Measurements from ENCODE around the gene TMSB10.

Gene TMSB10

GRCh38 chr2:84946204-84947009 is 41.0 kb downstream of the TMSB10 start:
- TF ChIP-seq ZFP3 (CRISPR knock-in tag; IDR thresholded peaks at IDR 0.05), result peak; percentile 92
- no peak for TF ChIP-seq OSR1 (CRISPR knock-in tag; IDR thresholded peaks at IDR 0.05)
- ATAC-seq, result peak; percentile 87

GRCh38 chr2:84947010-84947593 is 41.6 kb downstream of the TMSB10 start:
- TF ChIP-seq OSR1 (CRISPR knock-in tag; IDR thresholded peaks at IDR 0.05) (no peak), ZC3H10 (CRISPR knock-in tag; IDR thresholded peaks at IDR 0.05) (no peak), PPARA (CRISPR knock-in tag; IDR thresholded peaks at IDR 0.05; ENCODE audit: borderline replicate concordance) (no peak), GLIS3 (CRISPR knock-in tag; IDR thresholded peaks at IDR 0.05) (no peak), TOX (CRISPR knock-in tag; IDR thresholded peaks at IDR 0.05; ENCODE audit: borderline replicate concordance) (no peak), CSRNP3 (CRISPR knock-in tag; IDR thresholded peaks at IDR 0.05) (no peak), SNAI2 (CRISPR knock-in tag; IDR thresholded peaks at IDR 0.05) (no peak), CREB5 (CRISPR knock-in tag; IDR thresholded peaks at IDR 0.05; ENCODE audit: low read depth) (no peak), PATZ1 (CRISPR knock-in tag; IDR thresholded peaks at IDR 0.05; ENCODE audit: borderline replicate concordance) (no peak), BACH2 (CRISPR knock-in tag; IDR thresholded peaks at IDR 0.05; ENCODE audit: borderline replicate concordance) (no peak), ZNF70 (CRISPR knock-in tag; IDR thresholded peaks at IDR 0.05) (no peak), ARNTL (CRISPR knock-in tag; IDR thresholded peaks at IDR 0.05; ENCODE audit: borderline replicate concordance, low read depth) (no peak), ESRRG (CRISPR knock-in tag; IDR thresholded peaks at IDR 0.05) (no peak), ZNF565 (CRISPR knock-in tag; conservative IDR thresholded peaks at IDR 0.05; ENCODE audit: low read depth) (no peak), ZFP3 (CRISPR knock-in tag; IDR thresholded peaks at IDR 0.05) (no peak)
- no peak for ATAC-seq

GRCh38 chr2:84953535-84953934 is 48.1 kb downstream of the TMSB10 start:
- TF ChIP-seq TOX (CRISPR knock-in tag; IDR thresholded peaks at IDR 0.05; ENCODE audit: borderline replicate concordance), result no peak
- no peak for TF ChIP-seq PATZ1 (CRISPR knock-in tag; IDR thresholded peaks at IDR 0.05; ENCODE audit: borderline replicate concordance)
- no peak for TF ChIP-seq OSR1 (CRISPR knock-in tag; IDR thresholded peaks at IDR 0.05)
- no peak for TF ChIP-seq PPARA (CRISPR knock-in tag; IDR thresholded peaks at IDR 0.05; ENCODE audit: borderline replicate concordance)
- no peak for TF ChIP-seq ZFP30 (CRISPR knock-in tag; IDR thresholded peaks at IDR 0.05)
- no peak for TF ChIP-seq POU6F1 (CRISPR knock-in tag; IDR thresholded peaks at IDR 0.05; ENCODE audit: borderline replicate concordance, low read depth)
- no peak for TF ChIP-seq ESRRG (CRISPR knock-in tag; IDR thresholded peaks at IDR 0.05)
- TF ChIP-seq CSRNP3 (CRISPR knock-in tag; IDR thresholded peaks at IDR 0.05), result no peak
- TF ChIP-seq ZNF70 (CRISPR knock-in tag; IDR thresholded peaks at IDR 0.05), result no peak
- no peak for TF ChIP-seq ARNTL (CRISPR knock-in tag; IDR thresholded peaks at IDR 0.05; ENCODE audit: borderline replicate concordance, low read depth)
- no peak for TF ChIP-seq TSHZ2 (CRISPR knock-in tag; IDR thresholded peaks at IDR 0.05)
- no peak for TF ChIP-seq SNAI2 (CRISPR knock-in tag; IDR thresholded peaks at IDR 0.05)
- no peak for ATAC-seq

All from SK-N-SH treated with all-trans-retinoic acid at 6 μM for 48 hours (cell line).